GM12891 (cell line): ENCODE results near the gene PHACTR3.

ENCODE experiments used
- DNase-seq: peaks from one replicate; pipeline ENCODE4 v3.0.0; 2011; ENCODE audit warnings: low spot score; ENCODE audit not compliant: insufficient read length
- FAIRE-seq: peaks from 2 replicates; lab custom pipeline; 2011; peaks lifted over from hg19 to GRCh38; lab: Jason Lieb, UNC
- PAX5 ChIP-seq: IDR thresholded peaks from 2 replicates; pipeline ENCODE4 v1.6.1; 2011; ENCODE audit warnings: low read length, moderate library complexity, mild to moderate bottlenecking; ENCODE audit not compliant: insufficient read depth, severe bottlenecking
- POLR2A ChIP-seq: IDR thresholded peaks from 2 replicates; pipeline ENCODE4 v1.6.1; 2011; ENCODE audit warnings: low read depth, low read length, control low read depth
- POLR2AphosphoS5 ChIP-seq: IDR thresholded peaks from 2 replicates; pipeline ENCODE4 v1.6.1; 2011; ENCODE audit warnings: low read depth, low read length, control low read depth
- POU2F2 ChIP-seq: IDR thresholded peaks from 2 replicates; pipeline ENCODE4 v1.6.1; 2011; ENCODE audit warnings: low read depth, mild to moderate bottlenecking, control low read depth, low read length, moderate library complexity
- SPI1 ChIP-seq: IDR thresholded peaks from 2 replicates; pipeline ENCODE4 v1.6.1; 2011; ENCODE audit warnings: low read depth, low read length, control low read depth
- TAF1 ChIP-seq: IDR thresholded peaks from 2 replicates; pipeline ENCODE4 v1.6.1; 2011; ENCODE audit warnings: low read depth, low read length, control low read depth

Gene PHACTR3

GRCh38 chr20:59579404-59580145, 24.8 kb upstream of the PHACTR3 start:
- no peak for FAIRE-seq
- TF ChIP-seq TAF1 (no peak), SPI1 (no peak), POU2F2 (no peak), POLR2AphosphoS5 (no peak), PAX5 (no peak), POLR2A (no peak)
- DNase-seq: no peak

GRCh38 chr20:59580146-59580946, 24.0 kb upstream of the PHACTR3 start:
- FAIRE-seq (no peak), DNase-seq (no peak)
- TF ChIP-seq POLR2AphosphoS5: no peak
- no peak for TF ChIP-seq POU2F2
- no peak for TF ChIP-seq TAF1
- TF ChIP-seq PAX5: no peak
- TF ChIP-seq SPI1: no peak
- TF ChIP-seq POLR2A: no peak

GRCh38 chr20:59580991-59581401, 23.3 kb upstream of the PHACTR3 start:
- FAIRE-seq (no peak), DNase-seq (no peak)
- TF ChIP-seq SPI1: no peak
- TF ChIP-seq PAX5: no peak
- no peak for TF ChIP-seq POLR2A
- no peak for TF ChIP-seq TAF1
- no peak for TF ChIP-seq POU2F2
- TF ChIP-seq POLR2AphosphoS5: no peak

- FAIRE-seq: no peak
- DNase-seq: no peak
- TF ChIP-seq SPI1: no peak
- TF ChIP-seq POLR2AphosphoS5: no peak
- TF ChIP-seq POLR2A: no peak
- no peak for TF ChIP-seq TAF1
- TF ChIP-seq PAX5: no peak
- TF ChIP-seq POU2F2: no peak
These were observed 22.2 kb upstream of the PHACTR3 start for GRCh38 chr20:59581993-59582679.

GRCh38 chr20:59583428-59584277, 20.7 kb upstream of the PHACTR3 start:
- DNase-seq: no peak
- TF ChIP-seq POLR2AphosphoS5: no peak
- TF ChIP-seq PAX5: no peak
- no peak for TF ChIP-seq POU2F2
- no peak for TF ChIP-seq TAF1
- no peak for TF ChIP-seq POLR2A
- no peak for TF ChIP-seq SPI1
- no peak for FAIRE-seq

GRCh38 chr20:59584278-59584925, 19.9 kb upstream of the PHACTR3 start:
- DNase-seq (no peak), FAIRE-seq (no peak)
- TF ChIP-seq POU2F2 (no peak), SPI1 (no peak), POLR2A (no peak), POLR2AphosphoS5 (no peak), TAF1 (no peak), PAX5 (no peak)

- TF ChIP-seq SPI1: no peak
- no peak for TF ChIP-seq PAX5
- TF ChIP-seq POLR2AphosphoS5: no peak
- no peak for TF ChIP-seq TAF1
- no peak for TF ChIP-seq POLR2A
- TF ChIP-seq POU2F2: no peak
- DNase-seq (no peak), FAIRE-seq (no peak)
These were observed 18.5 kb upstream of the PHACTR3 start for GRCh38 chr20:59585714-59586409.

- no peak for FAIRE-seq
- TF ChIP-seq POU2F2 (no peak), TAF1 (no peak), PAX5 (no peak), POLR2A (no peak), POLR2AphosphoS5 (no peak), SPI1 (no peak)
These were observed 17.7 kb upstream of the PHACTR3 start for GRCh38 chr20:59586613-59587012.

More at GRCh38 chr20:59586613-59587012, 17.7 kb upstream of the PHACTR3 start:
- DNase-seq: no peak
